Fibroblast of mammary gland (primary cell): ENCODE results near the gene LEKR1.

Source experiments
- DNase-seq: peaks from one replicate; pipeline ENCODE4 v3.0.0-alpha.2; 2010; ENCODE audit warnings: low read depth
- H3K4me3 ChIP-seq: 2 replicates; pipeline ENCODE4 v1.5.1; 2011; ENCODE audit warnings: low read depth, mild to moderate bottlenecking, low read length, moderate library complexity; ENCODE audit not compliant: control insufficient read depth
- TF ChIP-seq, protein P1 (sequence below): conservative IDR thresholded peaks from 2 replicates; pipeline ENCODE4 v1.5.1; 2011; ENCODE audit warnings: low read depth, low read length, inconsistent platforms; ENCODE audit not compliant: control insufficient read depth, insufficient read depth

LEKR1 gene

DNA sequence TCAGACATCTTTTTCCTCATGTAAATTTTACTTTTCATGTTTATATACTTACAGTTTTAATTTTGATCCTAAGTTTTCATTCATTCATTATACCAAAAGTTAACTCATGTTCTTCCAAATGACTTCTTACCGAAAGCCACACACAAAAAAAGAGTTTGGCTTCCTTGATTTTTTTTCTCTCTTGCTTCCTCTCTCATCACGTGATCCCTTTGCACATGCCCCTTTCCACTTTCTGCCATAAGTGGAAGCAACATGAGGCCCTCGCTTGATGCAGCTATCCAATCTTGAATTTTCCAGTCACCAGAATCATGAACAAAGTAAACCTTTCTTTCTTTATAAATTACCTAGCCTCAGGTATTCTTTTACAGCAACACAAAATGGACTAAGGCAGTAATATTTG is 93.7 kb downstream of the LEKR1 start:
- TF ChIP-seq, protein P1, sequence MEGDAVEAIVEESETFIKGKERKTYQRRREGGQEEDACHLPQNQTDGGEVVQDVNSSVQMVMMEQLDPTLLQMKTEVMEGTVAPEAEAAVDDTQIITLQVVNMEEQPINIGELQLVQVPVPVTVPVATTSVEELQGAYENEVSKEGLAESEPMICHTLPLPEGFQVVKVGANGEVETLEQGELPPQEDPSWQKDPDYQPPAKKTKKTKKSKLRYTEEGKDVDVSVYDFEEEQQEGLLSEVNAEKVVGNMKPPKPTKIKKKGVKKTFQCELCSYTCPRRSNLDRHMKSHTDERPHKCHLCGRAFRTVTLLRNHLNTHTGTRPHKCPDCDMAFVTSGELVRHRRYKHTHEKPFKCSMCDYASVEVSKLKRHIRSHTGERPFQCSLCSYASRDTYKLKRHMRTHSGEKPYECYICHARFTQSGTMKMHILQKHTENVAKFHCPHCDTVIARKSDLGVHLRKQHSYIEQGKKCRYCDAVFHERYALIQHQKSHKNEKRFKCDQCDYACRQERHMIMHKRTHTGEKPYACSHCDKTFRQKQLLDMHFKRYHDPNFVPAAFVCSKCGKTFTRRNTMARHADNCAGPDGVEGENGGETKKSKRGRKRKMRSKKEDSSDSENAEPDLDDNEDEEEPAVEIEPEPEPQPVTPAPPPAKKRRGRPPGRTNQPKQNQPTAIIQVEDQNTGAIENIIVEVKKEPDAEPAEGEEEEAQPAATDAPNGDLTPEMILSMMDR = no peak
- H3K4me3 ChIP-seq = no peak overlapping the region
- DNase-seq = no peak

DNA sequence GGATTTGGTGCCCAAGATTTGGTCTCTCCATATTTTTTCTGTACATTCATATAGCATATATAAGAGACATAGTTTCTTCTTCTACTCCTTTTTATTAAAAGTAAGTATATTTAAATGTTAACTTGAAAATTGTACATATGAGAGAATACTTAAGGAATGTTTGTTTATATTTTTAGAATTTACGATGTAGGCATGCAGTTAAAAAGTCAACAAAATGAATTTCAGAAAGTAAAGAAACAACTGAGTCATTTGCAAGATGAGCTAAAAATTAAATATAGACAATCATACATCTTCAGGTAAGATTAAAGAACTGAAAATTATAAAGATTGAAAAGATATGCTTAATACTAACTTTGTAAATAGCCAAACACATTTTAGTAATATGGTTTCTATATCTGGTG is 94.2 kb downstream of the LEKR1 start:
- H3K4me3 ChIP-seq = no peak overlapping the region
- no peak for DNase-seq
- TF ChIP-seq, protein P1 = no peak

DNA sequence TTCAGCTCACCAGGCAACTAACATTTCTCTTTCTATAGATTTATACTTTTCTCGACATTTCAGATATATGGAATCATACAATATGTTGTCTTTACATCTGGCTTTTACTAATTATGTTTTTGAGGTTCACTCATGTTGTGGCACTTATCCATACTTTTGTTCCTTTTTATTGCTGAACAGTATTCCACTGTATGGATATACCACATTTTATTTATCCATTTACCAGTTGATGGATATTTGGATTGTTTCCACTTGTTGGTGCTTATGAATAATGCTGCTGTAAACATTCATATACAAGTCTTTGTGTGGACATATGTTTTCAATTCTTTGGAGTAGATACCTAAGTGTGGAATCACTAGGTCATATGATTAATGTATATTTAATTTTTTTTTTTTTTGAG is 97.2 kb downstream of the LEKR1 start:
- peak; percentile 10 for DNase-seq
- TF ChIP-seq, protein P1 = no peak
- H3K4me3 ChIP-seq = no peak overlapping the region

- no peak overlapping the region for H3K4me3 ChIP-seq
- no peak for DNase-seq
- TF ChIP-seq, protein P1 = no peak
Measured at GRCh38 chr3:156938724-156939123, 112.6 kb downstream of the LEKR1 start.

GRCh38 chr3:156939315-156939714 is 113.2 kb downstream of the LEKR1 start:
- no peak overlapping the region for H3K4me3 ChIP-seq
- DNase-seq = no peak
- TF ChIP-seq, protein P1 = no peak

DNA sequence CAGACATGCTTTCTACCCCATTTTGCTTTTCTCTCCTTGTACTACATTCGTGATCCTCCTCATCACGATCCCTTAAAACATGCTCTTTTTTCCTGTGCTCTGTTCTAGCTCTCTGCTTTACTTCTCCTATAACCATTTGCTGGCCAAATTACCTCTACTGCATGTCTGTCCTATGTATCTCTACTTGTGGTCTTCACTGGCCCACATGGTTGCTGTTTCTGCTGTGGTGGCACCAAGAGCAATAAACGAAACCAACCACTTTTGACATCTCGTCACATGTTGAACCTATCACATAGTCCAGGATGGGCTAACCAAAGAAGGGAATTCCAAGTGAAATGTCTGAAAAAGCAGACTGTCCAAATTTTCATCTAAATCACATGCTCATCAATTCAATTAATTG is 115.2 kb downstream of the LEKR1 start:
- H3K4me3 ChIP-seq = no peak overlapping the region
- DNase-seq = no peak
- TF ChIP-seq, protein P1 = no peak
